Fibroblast of lung (primary cell): Measurements from ENCODE around the gene NHERF2. TPM values are rescaled to one million over a fixed set of nuclear protein-coding genes. Genes with fewer than 3 reads are reported as not detected.

ENCODE experiments used
- DNase-seq, 2 donors: peaks; one replicate each; pipeline versions ENCODE4 v3.0.0 to v3.0.0-alpha.2; 2010; ENCODE audit warnings: low read depth in 2 of 2
- H2AFZ ChIP-seq: 2 replicates; pipeline ENCODE4 v1.5.1; 2012; ENCODE audit warnings: low read length, control low read depth, inconsistent platforms
- H3K27ac ChIP-seq: 2 replicates; pipeline ENCODE4 v1.5.1; 2011; ENCODE audit warnings: low read length, control low read depth; ENCODE audit not compliant: insufficient read depth
- H3K27me3 ChIP-seq: 2 replicates; pipeline ENCODE4 v1.5.1; 2011; ENCODE audit warnings: mild to moderate bottlenecking, low read length; ENCODE audit not compliant: control insufficient read depth, insufficient read depth
- H3K36me3 ChIP-seq: 2 replicates; pipeline ENCODE4 v1.5.1; 2011; ENCODE audit warnings: low read length; ENCODE audit not compliant: control insufficient read depth, insufficient read depth
- H3K4me1 ChIP-seq: 2 replicates; pipeline ENCODE4 v1.5.1; 2011; ENCODE audit warnings: low read length; ENCODE audit not compliant: control insufficient read depth, insufficient read depth; ENCODE audit errors: extremely low read depth
- H3K4me2 ChIP-seq: 2 replicates; pipeline ENCODE4 v1.5.1; 2011; ENCODE audit warnings: low read length, control low read depth; ENCODE audit not compliant: insufficient read depth; ENCODE audit errors: extremely low read depth
- H3K4me3 ChIP-seq, 4 experiments: fragments of 200-600 bp in 1 of 4; sonication (generic) in 1 of 4; replicated peaks in 1 of 4; 2 replicates each; pipeline ENCODE4 v1.5.1; 2011 to 2016; ENCODE audit warnings: low read length in 4 of 4, low read depth in 3 of 4, mild to moderate bottlenecking in 3 of 4, control low read depth in 2 of 4, inconsistent platforms in 1 of 4, mixed read lengths in 1 of 4; ENCODE audit not compliant: insufficient read depth in 1 of 4; ENCODE audit errors: control extremely low read depth in 1 of 4
- H3K79me2 ChIP-seq: 2 replicates; pipeline ENCODE4 v1.5.1; 2012; ENCODE audit warnings: mild to moderate bottlenecking, low read length, inconsistent platforms; ENCODE audit not compliant: control insufficient read depth, insufficient read depth
- H3K9ac ChIP-seq: 2 replicates; pipeline ENCODE4 v1.5.1; 2011; ENCODE audit warnings: mild to moderate bottlenecking, low read length, control low read depth; ENCODE audit not compliant: insufficient read depth
- H3K9me3 ChIP-seq: 2 replicates; pipeline ENCODE4 v1.5.1; 2012; ENCODE audit warnings: low read depth, low read length; ENCODE audit not compliant: control insufficient read depth, insufficient read depth
- H4K20me1 ChIP-seq: 2 replicates; pipeline ENCODE4 v1.5.1; 2011; ENCODE audit warnings: low read length; ENCODE audit not compliant: control insufficient read depth, insufficient read depth; ENCODE audit errors: extremely low read depth
- CTCF ChIP-seq, 2 donors: IDR thresholded peaks in 1 of 2; conservative IDR thresholded peaks in 1 of 2; 1 replicate in 1 of 2; 2 replicates in 1 of 2; pipeline ENCODE4 v1.5.1; 2011 to 2012; ENCODE audit warnings: low read length in 2 of 2, control low read depth in 1 of 2, inconsistent platforms in 1 of 2, low read depth in 1 of 2, mild to moderate bottlenecking in 1 of 2
- EZH2 ChIP-seq: IDR thresholded peaks from 2 replicates; pipeline ENCODE4 v1.5.1; 2012; ENCODE audit warnings: low read length, control low read depth, mild to moderate bottlenecking; ENCODE audit errors: missing control alignments
- polyA plus RNA-seq, 2 donors: library from polyadenylated mRNA; depleted of rRNA in 1 of 2; stranded (reverse) in 1 of 2; unstranded in 1 of 2; fragments of >200 nt; gene quantifications; 2 replicates each; pipeline ENCODE4 v1.2.1, GENCODE V29; 2011 to 2012; ENCODE audit warnings: missing spikeins in 1 of 2
- total RNA-seq: library from RNA; depleted of rRNA; stranded (reverse); fragments of >200 nt; gene quantifications from 2 replicates; pipeline ENCODE4 v1.2.1, GENCODE V29; 2014

Gene NHERF2
- total and polyA plus RNA-seq, 2 donors (not counting 1 experiment from before 2014, with no cell fraction given) = 21.5 to 38.0 TPM

DNA sequence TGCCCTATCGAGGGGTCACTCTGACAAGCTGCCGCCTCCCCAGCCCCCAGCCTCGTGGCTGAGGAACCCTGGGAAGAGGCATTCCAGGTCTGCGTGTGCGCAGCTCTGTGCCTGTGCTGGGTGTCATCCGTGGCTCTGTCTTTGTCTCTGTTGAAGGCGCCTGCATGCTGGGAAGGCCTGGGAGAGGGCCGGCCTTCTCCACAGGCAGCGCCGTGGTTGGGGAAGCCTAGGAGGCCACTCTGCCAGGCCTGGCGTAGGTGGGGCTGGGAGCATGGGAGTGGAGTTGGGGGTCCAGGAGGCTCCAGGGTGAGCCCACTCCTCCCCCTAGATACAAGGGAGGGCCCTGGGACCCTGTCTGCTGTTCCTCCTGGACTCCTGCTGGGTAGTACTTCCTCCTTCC is 3.3 kb downstream of the NHERF2 start:
- DNase-seq = no peak
- no peak overlapping the region for H3K4me3 ChIP-seq
- no peaks in the 10 kb centered on the region for H3K9me3 ChIP-seq
- no peak overlapping the region for H3K4me2 ChIP-seq
- H3K9ac ChIP-seq = no peak overlapping the region
- no peaks in the 10 kb centered on the region for H3K27me3 ChIP-seq
- no peaks in the 10 kb centered on the region for H4K20me1 ChIP-seq
- peaks cover 31% of the 10 kb centered on the region for H3K4me1 ChIP-seq
- H3K36me3 ChIP-seq = peaks cover 2% of the 10 kb centered on the region
- peaks cover 14% of the 10 kb centered on the region for H3K79me2 ChIP-seq
- H2AFZ ChIP-seq = no peak overlapping the region
- TF ChIP-seq CTCF (conservative IDR thresholded peaks at IDR 0.05 in 1 of 2, IDR thresholded peaks at IDR 0.05 in 1 of 2; ENCODE audit: low read depth in 1 of 2, low read length in 2 of 2) = no peak
- no peak for TF ChIP-seq EZH2
- H3K27ac ChIP-seq = no peak overlapping the region

- Histone ChIP-seq H3K4me1 (peaks cover 40% of the 10 kb centered on the region), H3K9ac (no peak overlapping the region), H3K36me3 (peaks cover 2% of the 10 kb centered on the region), H3K9me3 (no peaks in the 10 kb centered on the region), H2AFZ (no peak overlapping the region), H3K27ac (no peak overlapping the region), H3K4me3 (no peak overlapping the region), H3K4me2 (no peak overlapping the region), H3K27me3 (no peaks in the 10 kb centered on the region), H3K79me2 (peaks cover 14% of the 10 kb centered on the region), H4K20me1 (no peaks in the 10 kb centered on the region)
- no peak for DNase-seq
- TF ChIP-seq CTCF (conservative IDR thresholded peaks at IDR 0.05 in 1 of 2, IDR thresholded peaks at IDR 0.05 in 1 of 2; ENCODE audit: low read depth in 1 of 2, low read length in 2 of 2) (no peak), EZH2 (no peak)
Measured at GRCh38 chr16:2031081-2031577, 4.4 kb downstream of the NHERF2 start.

DNA sequence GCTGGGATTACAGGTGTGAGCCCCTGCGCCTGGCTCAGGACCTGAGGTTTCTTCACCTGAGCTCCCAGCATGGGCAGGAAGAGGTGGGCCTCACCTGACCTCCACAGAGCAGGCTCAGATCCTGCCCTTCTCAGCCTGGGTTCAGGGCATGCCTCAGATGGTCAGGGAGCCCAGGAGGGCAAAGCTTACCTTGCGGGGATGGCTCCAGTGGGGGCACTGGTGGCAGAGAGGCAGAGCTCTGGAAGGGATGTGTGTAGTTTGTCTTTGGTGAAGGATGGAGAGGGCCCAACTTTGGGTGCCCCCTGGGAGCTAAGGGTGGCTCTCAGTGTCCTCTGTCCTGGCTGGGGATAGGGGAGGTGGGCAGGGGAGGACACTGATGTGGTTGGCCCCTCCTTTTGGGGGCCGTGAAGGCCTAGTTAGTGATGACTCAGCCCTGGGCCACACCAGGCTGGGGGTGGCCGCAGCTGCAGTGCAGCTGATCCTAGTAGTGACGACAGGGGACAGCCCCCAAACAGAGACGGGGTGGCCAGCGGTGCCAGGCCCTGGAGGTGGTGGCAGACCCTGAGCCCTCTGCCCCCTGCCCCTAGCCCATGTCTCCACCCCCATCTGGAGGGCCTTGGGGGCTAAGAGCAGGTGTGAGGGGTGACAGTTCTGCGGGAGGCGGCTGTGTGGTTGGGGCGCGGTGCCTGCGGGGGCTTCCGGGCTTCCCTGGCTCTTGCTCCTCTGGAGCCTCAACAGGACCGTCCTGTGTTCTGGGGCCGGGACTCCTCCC is 5.8 kb downstream of the NHERF2 start:
- H3K79me2 ChIP-seq = peaks cover 21% of the 10 kb centered on the region
- peak overlapping the region; percentile 93 for H3K4me2 ChIP-seq
- H3K27me3 ChIP-seq = no peaks in the 10 kb centered on the region
- DNase-seq = peak in 1 of 2 donors; percentile 56
- peak overlapping the region in 3 of 4 experiments; percentile 31 to 54 (median 45) for H3K4me3 ChIP-seq
- TF ChIP-seq EZH2 = no peak
- TF ChIP-seq CTCF (conservative IDR thresholded peaks at IDR 0.05 in 1 of 2, IDR thresholded peaks at IDR 0.05 in 1 of 2; ENCODE audit: low read depth in 1 of 2, low read length in 2 of 2) = no peak
- no peaks in the 10 kb centered on the region for H4K20me1 ChIP-seq
- H3K4me1 ChIP-seq = peaks cover 39% of the 10 kb centered on the region
- peaks cover 15% of the 10 kb centered on the region for H3K36me3 ChIP-seq
- H2AFZ ChIP-seq = no peak overlapping the region
- peak overlapping the region; percentile 94 for H3K27ac ChIP-seq
- H3K9ac ChIP-seq = peak overlapping the region; percentile 80
- no peaks in the 10 kb centered on the region for H3K9me3 ChIP-seq
